Activated gamma-delta T cell (primary cell): ENCODE data around the gene CA5A.
"Not testable (repeated sequence)": the region's sequence is repeated elsewhere in the genome, so short reads cannot be mapped to it uniquely, and the experiment has no call there.

Source experiments
- DNase-seq: peaks from one replicate; lab custom pipeline; 2025; lab: John Stamatoyannopoulos, UW
- total RNA-seq, 2 donors: gene quantifications; one replicate each; lab custom pipeline; 2026; lab: John Stamatoyannopoulos, UW

The CA5A gene
- 0 reads per million in 2 donors for total RNA-seq

- no peak for DNase-seq
These were observed at the start of gene CA5A for GRCh38 chr16:87936375-87937230. Gene CA5A (minus strand): TSS chr16:87936529. CDS start chr16:87936450, 79 bp downstream.

GRCh38 chr16:87985493-87985892 lies 49.2 kb upstream of the CA5A start:
- DNase-seq: not testable (repeated sequence)

GRCh38 chr16:87984632-87985267 lies 48.4 kb upstream of the CA5A start:
- DNase-seq: no peak

DNA sequence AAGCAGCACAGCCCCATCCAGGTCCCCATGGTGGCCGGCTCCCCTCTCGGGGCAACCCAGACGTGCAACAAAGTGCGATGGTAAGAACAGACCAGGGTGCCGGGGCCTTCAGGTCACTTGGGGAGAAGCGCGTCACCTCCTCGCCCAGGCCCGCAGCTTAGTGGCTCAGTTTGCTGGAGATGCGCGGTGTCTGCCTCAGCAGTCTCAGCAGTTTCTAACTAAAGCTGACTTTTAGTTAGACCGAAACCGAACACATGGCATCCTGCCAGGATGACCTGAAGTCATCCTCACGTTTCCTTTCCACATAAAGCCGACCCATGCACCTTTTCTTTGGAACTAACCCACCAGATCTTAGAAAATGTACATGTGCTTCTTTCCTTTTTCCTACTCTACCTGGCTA lies 47.9 kb upstream of the CA5A start:
- not testable (repeated sequence) for DNase-seq

- not testable (repeated sequence) for DNase-seq
These were observed 47.4 kb upstream of the CA5A start for GRCh38 chr16:87983737-87984097.

- not testable (repeated sequence) for DNase-seq
These were observed 46.9 kb upstream of the CA5A start for GRCh38 chr16:87983072-87983736.

- no peak for DNase-seq
These were observed 46.3 kb upstream of the CA5A start for GRCh38 chr16:87982581-87983041.

GRCh38 chr16:87981376-87981775 lies 45.0 kb upstream of the CA5A start:
- not testable (repeated sequence) for DNase-seq

DNA sequence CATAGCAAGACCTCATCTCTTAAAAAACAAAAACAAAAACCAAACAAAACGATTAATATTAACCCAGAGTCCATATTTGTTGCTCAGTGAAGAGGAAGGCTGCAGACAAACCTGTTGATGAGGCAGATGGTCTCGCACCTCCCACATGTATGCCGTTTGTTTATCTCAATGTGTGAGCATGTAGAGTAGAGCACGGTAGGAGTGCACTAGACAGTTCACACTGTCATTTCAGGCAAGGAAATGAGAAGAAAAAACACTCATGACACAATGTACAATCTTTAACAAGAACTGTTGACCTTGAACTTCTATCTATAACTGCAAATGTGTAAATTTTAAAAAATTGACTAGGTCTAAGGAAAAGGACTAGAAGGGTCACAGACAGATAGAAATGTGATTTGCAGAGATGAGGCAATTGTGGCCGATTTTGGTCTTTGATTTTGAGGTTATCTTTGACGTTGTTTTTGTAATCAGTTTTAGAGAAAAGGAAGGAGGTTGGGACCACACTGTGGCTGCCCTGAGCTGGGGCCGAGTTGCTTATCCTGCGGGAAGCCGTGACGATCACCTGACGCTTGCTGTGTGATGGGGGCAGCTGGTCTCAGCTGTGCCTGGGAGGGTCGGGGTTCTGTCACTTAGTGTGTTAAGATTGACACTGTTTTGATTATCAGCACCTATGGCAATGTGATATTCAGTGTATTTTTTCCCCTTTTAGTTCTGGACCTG lies 43.7 kb upstream of the CA5A start:
- DNase-seq: not testable (repeated sequence)

DNA sequence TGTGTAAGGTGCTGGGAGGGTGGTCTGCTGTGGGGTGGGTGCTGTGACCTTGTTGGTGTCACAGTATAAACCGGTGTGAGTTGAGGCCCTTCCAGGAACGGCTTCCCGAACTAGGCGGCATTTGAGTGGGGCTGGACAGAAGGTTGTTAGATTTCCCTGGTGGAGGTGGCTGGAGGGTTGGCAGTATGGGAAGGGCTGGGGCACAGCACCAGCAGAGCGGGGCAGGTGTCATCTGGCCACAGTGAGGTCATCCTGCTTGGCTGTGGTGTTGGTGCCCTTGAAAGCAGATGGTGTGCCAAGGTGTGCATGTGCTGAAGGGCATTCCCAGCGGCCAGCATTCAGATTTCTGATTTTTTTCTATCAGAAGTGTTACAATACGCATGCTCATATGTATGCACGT lies 43.0 kb upstream of the CA5A start:
- no peak for DNase-seq

DNA sequence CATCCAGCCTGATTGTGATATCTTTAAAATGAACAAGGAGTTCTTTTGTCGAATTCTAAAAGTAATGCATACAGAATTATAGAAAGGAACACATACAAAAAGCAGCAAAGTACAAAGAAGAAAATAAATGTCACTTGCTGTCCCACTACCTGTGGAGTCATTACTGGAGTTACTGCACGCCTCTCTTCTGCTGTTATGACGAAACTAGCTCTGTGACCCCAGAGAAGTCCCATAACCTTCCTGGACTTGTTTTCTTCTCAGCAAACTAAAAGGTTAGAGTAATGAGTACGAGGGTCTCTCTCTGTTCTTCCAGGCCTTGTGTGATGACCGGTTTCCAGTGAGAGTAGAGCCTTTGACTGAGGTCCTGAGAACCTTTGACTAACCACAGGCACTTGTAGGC lies 41.8 kb upstream of the CA5A start:
- DNase-seq: no peak

GRCh38 chr16:87976665-87977064 lies 40.3 kb upstream of the CA5A start:
- no peak for DNase-seq

DNA sequence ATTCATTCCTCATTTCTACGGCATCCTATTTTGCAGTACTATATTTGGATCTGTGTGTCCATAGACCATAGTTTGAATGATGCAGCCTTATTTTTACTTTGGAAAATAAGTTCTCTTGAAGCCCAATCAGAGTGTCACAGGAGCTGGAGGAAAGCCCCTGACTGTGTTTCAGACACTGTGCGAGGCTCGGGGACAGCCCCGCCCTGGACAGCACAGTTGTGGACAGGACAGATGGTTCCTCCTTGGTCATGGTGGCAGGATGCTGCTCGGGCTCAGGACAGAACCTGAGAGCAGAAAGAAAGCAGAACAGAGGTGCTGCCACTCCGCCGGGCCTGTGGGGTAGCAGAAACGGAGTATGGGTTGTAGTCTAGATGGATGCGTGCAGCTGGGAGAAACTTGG lies 37.8 kb upstream of the CA5A start:
- no peak for DNase-seq

- no peak for DNase-seq
These were observed 37.4 kb upstream of the CA5A start for GRCh38 chr16:87973717-87974116.

DNA sequence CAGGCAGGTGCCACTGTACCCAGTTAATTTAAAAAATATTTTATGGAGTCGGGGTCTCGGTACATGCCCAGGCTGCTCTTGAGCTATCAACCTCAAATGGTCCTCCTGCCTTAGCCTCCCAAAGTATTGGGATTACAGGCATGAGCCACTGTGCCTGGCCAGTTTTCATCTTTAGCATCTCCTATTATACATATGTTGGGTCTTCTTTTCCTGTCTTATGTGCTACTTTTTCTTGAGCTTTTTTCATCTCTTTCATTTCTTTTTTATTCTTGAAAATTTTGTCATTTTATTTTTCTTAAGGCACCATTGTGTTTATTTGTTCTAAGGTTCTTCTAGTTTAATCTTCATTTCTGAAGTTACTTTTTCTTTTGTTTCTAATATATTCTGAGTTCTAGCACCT lies 35.6 kb upstream of the CA5A start:
- DNase-seq: no peak

GRCh38 chr16:87970186-87970585 lies 33.9 kb upstream of the CA5A start:
- DNase-seq: no peak

GRCh38 chr16:87968541-87968940 lies 32.2 kb upstream of the CA5A start:
- DNase-seq: no peak

DNA sequence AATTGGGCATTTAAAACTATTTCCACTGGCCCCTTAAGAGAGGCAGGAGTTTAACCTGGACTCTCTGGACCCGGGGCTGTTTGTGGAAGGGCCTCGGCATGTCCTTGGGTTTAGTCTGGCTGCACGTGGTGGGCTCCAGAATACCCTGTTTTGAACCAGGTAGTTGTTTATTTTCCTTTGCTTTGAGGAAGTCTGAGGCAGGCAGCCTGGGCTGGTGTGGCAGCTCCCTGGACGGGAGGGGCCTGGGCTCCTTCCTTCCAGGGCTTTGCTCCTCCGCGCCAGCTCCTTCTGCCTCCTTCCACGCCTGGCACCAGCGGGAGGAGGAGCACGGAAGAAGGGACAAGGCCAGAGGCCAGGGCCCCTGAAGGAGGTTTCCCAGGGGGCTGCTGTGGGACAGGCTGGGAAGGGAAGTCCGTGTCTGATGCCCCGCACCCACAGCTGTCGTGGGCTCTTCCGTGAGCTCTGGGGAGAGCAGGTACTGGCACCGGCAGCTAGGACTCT lies 30.4 kb upstream of the CA5A start:
- DNase-seq: no peak

- DNase-seq: no peak
These were observed 29.8 kb upstream of the CA5A start for GRCh38 chr16:87966064-87966645.

GRCh38 chr16:87965417-87965816 lies 29.1 kb upstream of the CA5A start:
- DNase-seq: no peak

GRCh38 chr16:87964049-87964659 lies 27.8 kb upstream of the CA5A start:
- no peak for DNase-seq
